Measurements from ENCODE around the gene SLC17A4.

GRCh38 chr6:25727028-25727427 is 27.5 kb upstream of the SLC17A4 start:
- TF ChIP-seq CTCF (conservative IDR thresholded peaks at IDR 0.05; ENCODE audit: low read depth, low read length) (no peak), EZH2 (IDR thresholded peaks at IDR 0.05; ENCODE audit: low read length, unreplicated experiment) (no peak)

Data from PC-3 (cell line).